Measurements from ENCODE around the gene GALM. TPM values are rescaled to one million over a fixed set of nuclear protein-coding genes. Genes with fewer than 3 reads are reported as not detected.
A peak's percentile ranks its signal among the peaks of the same experiment; 100 is the strongest.
"Not testable (repeated sequence)": the region's sequence is repeated elsewhere in the genome, so short reads cannot be mapped to it uniquely, and the experiment has no call there.

GALM gene
- total RNA-seq, 2 experiments from 2014 or later = 38.3 to 40.6 TPM

DNA sequence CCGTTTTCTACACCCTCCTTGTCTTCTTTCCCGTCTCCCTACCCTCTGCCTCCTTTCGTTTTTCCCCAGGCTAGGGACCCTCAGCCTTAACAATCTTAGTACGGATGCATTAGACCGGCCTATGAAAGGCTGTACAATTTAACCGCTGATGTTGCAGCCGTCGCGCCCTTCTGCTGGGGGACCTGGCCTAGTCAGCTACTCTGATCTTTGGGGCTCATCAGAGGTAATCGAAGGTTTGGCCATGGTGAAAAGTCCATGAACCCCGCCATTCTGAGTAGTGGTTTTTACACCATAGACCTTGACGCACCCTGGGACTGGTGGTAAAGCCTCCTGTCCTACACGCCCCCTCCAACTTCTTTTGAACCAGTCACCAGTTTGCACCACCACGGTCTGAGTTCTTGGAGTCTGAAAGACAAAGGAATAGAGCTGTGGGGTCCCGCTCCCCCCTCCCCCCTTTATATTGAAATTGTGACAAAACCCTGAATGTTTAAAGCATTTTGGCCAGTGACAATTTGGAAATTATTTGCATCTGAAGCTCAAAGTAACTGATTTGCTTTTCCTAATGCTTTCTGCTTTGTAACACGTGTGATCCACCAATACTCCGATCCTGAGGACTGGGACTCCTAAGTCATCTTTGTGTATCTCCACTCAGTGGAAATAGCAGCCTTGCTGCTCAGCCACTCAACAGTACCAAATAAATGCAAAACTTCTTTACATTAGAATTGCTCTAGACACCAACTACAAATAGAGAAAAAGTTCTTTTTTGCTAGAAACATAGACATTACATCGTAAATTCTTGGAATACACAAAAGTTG is 85.9 kb downstream of the GALM start:
- DNase-seq (peak; percentile 64), ATAC-seq (peak; percentile 35)
- Mint-ChIP-seq H3K36me3 (ENCODE audit: low read depth) (peaks cover 43% of the 10 kb centered on the region), H3K27me3 (peaks cover 3% of the 10 kb centered on the region), H3K27ac (peak overlapping the region; percentile 100), H3K4me1 (ENCODE audit: low read depth) (peaks cover 36% of the 10 kb centered on the region), H3K9me3 (no peaks in the 10 kb centered on the region), H3K4me3 (peak overlapping the region; percentile 95)
- intact Hi-C loops (cut with micrococcal nuclease) = no loop called here
- POLR2A ChIA-PET = interaction anchor here (0.5 to 12.8 kb wide), 46 partner anchors 10 to 467 kb away, joined by 3 to 209 read pairs (median 4); partner anchors contain the start of genes GALM, GEMIN6, HNRNPLL and SOS1
- no peak for TF ChIP-seq CTCF (IDR thresholded peaks at IDR 0.05)
- CTCF ChIA-PET = interaction anchor here (0.6 to 1.6 kb wide), 8 partner anchors 11 to 215 kb away, joined by 3 to 6 read pairs (median 3); partner anchors contain the start of gene HNRNPLL

- peaks cover 21% of the 10 kb centered on the region for H3K36me3 Mint-ChIP-seq (ENCODE audit: low read depth)
- DNase-seq (no peak), ATAC-seq (no peak)
- peaks cover 15% of the 10 kb centered on the region for H3K4me1 Mint-ChIP-seq (ENCODE audit: low read depth)
- peak overlapping the region; percentile 76 for H3K27ac Mint-ChIP-seq
- ChIA-PET CTCF (interaction anchor here (0.6 to 1.0 kb wide), 2 partner anchors 10 to 173 kb away, joined by 3 read pairs; no protein-coding TSS in a partner anchor), POLR2A (interaction anchor here (0.6 to 6.6 kb wide), 3 partner anchors 8 to 22 kb away, joined by 4 to 97 read pairs (median 5); no protein-coding TSS in a partner anchor)
- intact Hi-C loops (cut with micrococcal nuclease) = no loop called here
- no peak for TF ChIP-seq CTCF (IDR thresholded peaks at IDR 0.05)
- no peaks in the 10 kb centered on the region for H3K9me3 Mint-ChIP-seq
- H3K27me3 Mint-ChIP-seq = peaks cover 3% of the 10 kb centered on the region
- H3K4me3 Mint-ChIP-seq = peak overlapping the region; percentile 57
Observed at GRCh38 chr2:38754049-38754448, 88.1 kb downstream of the GALM start.

DNA sequence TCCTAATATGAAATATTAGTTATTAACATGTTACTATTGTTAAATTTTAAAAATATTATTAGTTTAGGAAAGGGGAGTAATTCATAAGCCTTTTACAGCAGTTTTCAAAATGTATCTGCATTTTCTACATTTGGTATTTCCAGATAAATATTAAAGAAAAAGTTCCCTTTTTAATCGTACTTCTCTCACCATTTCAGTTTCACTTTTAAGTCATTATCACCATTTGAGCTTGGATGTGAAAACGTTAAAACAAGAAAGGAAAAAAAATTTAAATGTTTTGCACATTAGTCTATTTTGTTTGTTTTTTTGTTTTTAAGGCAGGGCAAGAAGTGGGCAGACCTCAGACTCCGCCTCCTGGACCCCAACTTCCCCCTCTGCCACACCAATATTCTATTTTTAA is 88.6 kb downstream of the GALM start:
- ChIA-PET CTCF (interaction anchor here (0.6 to 1.0 kb wide), 2 partner anchors 10 to 174 kb away, joined by 3 read pairs; no protein-coding TSS in a partner anchor), POLR2A (interaction anchor here (0.6 to 1.2 kb wide), 2 partner anchors 8 to 21 kb away, joined by 4 to 5 read pairs; no protein-coding TSS in a partner anchor)
- peaks cover 14% of the 10 kb centered on the region for H3K4me1 Mint-ChIP-seq (ENCODE audit: low read depth)
- peaks cover 3% of the 10 kb centered on the region for H3K27me3 Mint-ChIP-seq
- TF ChIP-seq CTCF (IDR thresholded peaks at IDR 0.05) = no peak
- peak overlapping the region; percentile 81 for H3K27ac Mint-ChIP-seq
- no peak for DNase-seq
- ATAC-seq = no peak
- H3K9me3 Mint-ChIP-seq = no peaks in the 10 kb centered on the region
- intact Hi-C loops (cut with micrococcal nuclease) = no loop called here
- peak overlapping the region; percentile 65 for H3K4me3 Mint-ChIP-seq
- peaks cover 17% of the 10 kb centered on the region for H3K36me3 Mint-ChIP-seq (ENCODE audit: low read depth)

- ATAC-seq; H3K27me3 Mint-ChIP-seq; POLR2A ChIA-PET; intact Hi-C loops (cut with micrococcal nuclease); DNase-seq; CTCF ChIA-PET; H3K9me3 Mint-ChIP-seq; H3K36me3 Mint-ChIP-seq (ENCODE audit: low read depth); H3K4me3 Mint-ChIP-seq; H3K27ac Mint-ChIP-seq: not testable (repeated sequence)
- peaks cover 12% of the 10 kb centered on the region for H3K4me1 Mint-ChIP-seq (ENCODE audit: low read depth)
Observed at GRCh38 chr2:38755891-38756290, 90.0 kb downstream of the GALM start.

DNA sequence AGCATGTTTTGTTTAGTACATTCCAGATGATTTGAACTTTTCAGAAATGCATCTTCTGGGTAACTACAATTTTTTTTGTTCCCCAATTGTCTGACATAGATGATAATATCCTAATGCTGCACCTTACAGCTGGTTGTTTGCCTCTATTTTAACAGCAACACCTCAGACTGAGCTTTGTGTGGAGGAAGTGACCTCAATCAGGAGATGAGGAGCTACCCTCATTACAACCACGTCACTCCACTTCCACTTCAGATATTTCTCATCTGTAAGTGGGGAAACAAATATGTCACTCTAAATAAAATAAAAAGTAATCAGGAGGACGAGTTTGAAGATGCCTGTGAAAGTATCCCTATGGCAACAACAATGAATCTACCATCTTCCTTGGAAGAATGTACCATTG is 97.3 kb downstream of the GALM start:
- DNase-seq (no peak), ATAC-seq (peak; percentile 72)
- CTCF ChIA-PET = no interaction called here
- intact Hi-C loops (cut with micrococcal nuclease) = no loop called here
- Mint-ChIP-seq H3K27me3 (no peaks in the 10 kb centered on the region), H3K4me3 (no peak overlapping the region), H3K36me3 (ENCODE audit: low read depth) (no peaks in the 10 kb centered on the region), H3K27ac (no peak overlapping the region), H3K4me1 (ENCODE audit: low read depth) (peaks cover 2% of the 10 kb centered on the region), H3K9me3 (no peaks in the 10 kb centered on the region)
- POLR2A ChIA-PET = interaction anchor here (8.2 kb wide), 1 partner anchor 12 kb away, joined by 62 read pairs; the partner anchor contains the start of gene SRSF7
- no peak for TF ChIP-seq CTCF (IDR thresholded peaks at IDR 0.05)

All from activated CD8-positive, alpha-beta T cell treated with anti-CD3 and anti-CD28 coated beads for 36 hours (primary cell).